Measurements from ENCODE around the gene ACTL10.
"Not testable (repeated sequence)": the region's sequence is repeated elsewhere in the genome, so short reads cannot be mapped to it uniquely, and the experiment has no call there.

ACTL10 gene

GRCh38 chr20:33697129-33697528 is 30.4 kb downstream of the ACTL10 start:
- DNase-seq (ENCODE audit: low spot score), result no peak

- DNase-seq (ENCODE audit: low spot score), result not testable (repeated sequence)
Observed at GRCh38 chr20:33698966-33699365, 32.2 kb downstream of the ACTL10 start.

- not testable (repeated sequence) for DNase-seq (ENCODE audit: low spot score)
Observed at GRCh38 chr20:33700696-33701441, 34.1 kb downstream of the ACTL10 start.

- no peak for DNase-seq (ENCODE audit: low spot score)
Observed at GRCh38 chr20:33701629-33702450, 35.1 kb downstream of the ACTL10 start.

GRCh38 chr20:33702861-33703260 is 36.1 kb downstream of the ACTL10 start:
- no peak for DNase-seq (ENCODE audit: low spot score)

GRCh38 chr20:33703498-33704137 is 36.9 kb downstream of the ACTL10 start:
- DNase-seq (ENCODE audit: low spot score), result no peak

GRCh38 chr20:33704197-33704924 is 37.6 kb downstream of the ACTL10 start:
- no peak for DNase-seq (ENCODE audit: low spot score)

GRCh38 chr20:33707668-33708067 is 40.9 kb downstream of the ACTL10 start:
- no peak for DNase-seq (ENCODE audit: low spot score)

- DNase-seq (ENCODE audit: low spot score), result no peak
Observed at GRCh38 chr20:33709398-33709797, 42.7 kb downstream of the ACTL10 start.

- no peak for DNase-seq (ENCODE audit: low spot score)
Observed at GRCh38 chr20:33709905-33710541, 43.3 kb downstream of the ACTL10 start.

- no peak for DNase-seq (ENCODE audit: low spot score)
Observed at GRCh38 chr20:33710681-33711445, 44.1 kb downstream of the ACTL10 start.

- DNase-seq (ENCODE audit: low spot score), result no peak
Observed at GRCh38 chr20:33711446-33711738, 44.6 kb downstream of the ACTL10 start.

- no peak for DNase-seq (ENCODE audit: low spot score)
Observed at GRCh38 chr20:33713865-33714367, 47.2 kb downstream of the ACTL10 start.

GRCh38 chr20:33716498-33716897 is 49.8 kb downstream of the ACTL10 start:
- no peak for DNase-seq (ENCODE audit: low spot score)

Measured in CD4-positive, alpha-beta T cell treated with Interleukin-2 at 100 ng/mL for 4 hours (primary cell).